Ureter (tissue), 1 donor: ENCODE data around the gene FGA. TPM values are rescaled to one million over a fixed set of nuclear protein-coding genes. Genes with fewer than 3 reads are reported as not detected.
"Not testable (repeated sequence)": the region's sequence is repeated elsewhere in the genome, so short reads cannot be mapped to it uniquely, and the experiment has no call there.

Experiments
- DNase-seq: peaks from one replicate; pipeline ENCODE4 v3.0.0-alpha.2; 2020; ENCODE audit warnings: low spot score
- total RNA-seq: library from RNA; stranded (reverse); gene quantifications from one replicate; pipeline ENCODE4 v1.2.4, GENCODE V29; 2023
- donor health status: DM: yes; HTN: yes; CAD: no.

The FGA gene
- total RNA-seq, 1 donor from 2014 or later = 1.2 TPM

- DNase-seq = no peak
Observed at GRCh38 chr4:154606728-154607723, 16.5 kb upstream of the FGA start.

- no peak for DNase-seq
Observed at GRCh38 chr4:154604696-154605200, 14.2 kb upstream of the FGA start.

GRCh38 chr4:154603033-154603943, 12.7 kb upstream of the FGA start:
- no peak for DNase-seq

GRCh38 chr4:154602404-154603020, 12.0 kb upstream of the FGA start:
- no peak for DNase-seq

- no peak for DNase-seq
Observed at GRCh38 chr4:154597798-154598774, 7.5 kb upstream of the FGA start.

- DNase-seq = not testable (repeated sequence)
Observed at GRCh38 chr4:154597281-154597680, 6.7 kb upstream of the FGA start.

- no peak for DNase-seq
Observed at GRCh38 chr4:154595807-154596206, 5.3 kb upstream of the FGA start.

- not testable (repeated sequence) for DNase-seq
Observed at GRCh38 chr4:154594343-154594742, 3.8 kb upstream of the FGA start.

- no peak for DNase-seq
Observed at GRCh38 chr4:154593868-154594267, 3.3 kb upstream of the FGA start.

- DNase-seq = no peak
Observed at GRCh38 chr4:154591890-154592289, 1.3 kb upstream of the FGA start.

- DNase-seq = no peak
Observed at GRCh38 chr4:154589296-154590197, 995 bp downstream of the FGA start.

- no peak for DNase-seq
Observed at GRCh38 chr4:154588198-154588597, 2.3 kb downstream of the FGA start.

- no peak for DNase-seq
Observed at GRCh38 chr4:154586296-154587033, 4.1 kb downstream of the FGA start.

- no peak for DNase-seq
Observed at GRCh38 chr4:154585369-154586018, 5.0 kb downstream of the FGA start.

- no peak for DNase-seq
Observed at GRCh38 chr4:154584259-154584658, 6.3 kb downstream of the FGA start.

- DNase-seq = no peak
Observed at GRCh38 chr4:154583677-154584076, 6.9 kb downstream of the FGA start.

GRCh38 chr4:154583230-154583629, 7.3 kb downstream of the FGA start:
- no peak for DNase-seq

GRCh38 chr4:154582723-154583122, 7.8 kb downstream of the FGA start:
- no peak for DNase-seq
